Tibial nerve (tissue), 4 donors: ENCODE results near the gene CENPP. TPM values are rescaled to one million over a fixed set of nuclear protein-coding genes. Genes with fewer than 3 reads are reported as not detected.

Source experiments
- DNase-seq, 2 donors: peaks; one replicate each; pipeline ENCODE4 v3.0.0-alpha.2; 2019; ENCODE audit warnings: low spot score in 2 of 2
- H3K27ac ChIP-seq, 4 donors: fragments of 200-600 bp; sonication (generic) in 3 of 4; one replicate each; pipeline ENCODE4 v1.5.1; 2017 to 2019; ENCODE audit warnings: mild to moderate bottlenecking in 1 of 4
- H3K27me3 ChIP-seq, 2 donors: fragments of 200-600 bp; sonication (generic) in 1 of 2; one replicate each; pipeline versions ENCODE4 v1.5.1 to v1.6.0; 2017 to 2019
- H3K36me3 ChIP-seq, 3 donors: fragments of 200-600 bp; sonication (generic); one replicate each; pipeline ENCODE4 v1.5.1; 2018 to 2019
- H3K4me1 ChIP-seq, 4 donors: fragments of 200-600 bp; sonication (generic) in 3 of 4; one replicate each; pipeline ENCODE4 v1.5.1; 2017 to 2019
- H3K4me3 ChIP-seq, 4 donors: fragments of 200-600 bp; sonication (generic) in 3 of 4; one replicate each; pipeline ENCODE4 v1.5.1; 2017 to 2019; ENCODE audit warnings: mild to moderate bottlenecking in 1 of 4, moderate library complexity in 1 of 4
- H3K9me3 ChIP-seq, 4 donors: fragments of 200-600 bp; sonication (generic) in 3 of 4; one replicate each; pipeline ENCODE4 v1.5.1; 2017 to 2019
- EP300 ChIP-seq, 2 donors: sonication (generic); formaldehyde crosslinking; IDR thresholded peaks; one replicate each; pipeline ENCODE4 v1.6.1; 2017; ENCODE audit warnings: antibody characterized with exemption in 2 of 2, mild to moderate bottlenecking in 1 of 2
- POLR2A ChIP-seq, 2 donors: fragments of 450-650 bp; IDR thresholded peaks; one replicate each; pipeline ENCODE4 v1.6.1; 2017; ENCODE audit warnings: antibody characterized with exemption in 2 of 2, mild to moderate bottlenecking in 2 of 2, moderate library complexity in 2 of 2
- WGBS, 2 donors: methylation state at CpG; one replicate each; pipeline ENCODE4 v1.1.5; 2018; 5-methylcytosine and 5-hydroxymethylcytosine counted together
- total RNA-seq, 4 donors: library from RNA; depleted of rRNA; stranded (reverse); fragments of >200 nt; gene quantifications; one replicate each; pipeline ENCODE4 v1.1.0, GENCODE V29; 2016
- TF ChIP-seq, protein P1 (sequence below), 5 experiments: fragments of 200-600 bp in 3 of 5; fragments of 450-650 bp in 2 of 5; sonication (generic) in 3 of 5; IDR thresholded peaks; one replicate each; pipeline ENCODE4 v1.5.1; 2016 to 2019; ENCODE audit warnings: antibody characterized with exemption in 5 of 5, mild to moderate bottlenecking in 3 of 5, moderate library complexity in 2 of 5

CENPP gene
- total RNA-seq, 4 donors from 2014 or later: 5.0 to 17.1 (median 6.9) TPM

DNA sequence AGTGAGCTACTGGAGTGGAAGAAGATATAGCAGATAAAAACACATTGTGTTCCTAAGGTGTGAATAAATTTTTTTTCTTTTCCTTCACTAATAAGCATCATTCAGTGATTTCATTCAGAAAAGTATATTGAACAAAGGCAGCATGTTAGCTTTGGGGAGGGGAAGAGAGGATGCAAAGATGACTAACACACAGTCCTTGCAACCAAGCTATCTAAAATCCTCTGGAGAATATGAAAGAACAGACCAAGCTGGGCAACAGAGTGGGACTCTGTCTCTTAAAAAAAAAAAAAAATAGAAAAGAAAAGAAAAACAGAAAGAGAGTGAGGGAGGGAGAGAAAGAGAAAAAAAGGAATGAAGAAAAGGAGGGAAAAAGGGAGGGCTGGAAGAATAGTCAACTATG, 120.8 kb downstream of the CENPP start:
- Histone ChIP-seq H3K36me3 (no peaks in the 10 kb centered on the region), H3K27ac (no peak overlapping the region), H3K4me3 (no peak overlapping the region), H3K27me3 (no peaks in the 10 kb centered on the region), H3K4me1 (no peaks in the 10 kb centered on the region), H3K9me3 (no peaks in the 10 kb centered on the region)
- TF ChIP-seq EP300 (IDR thresholded peaks at IDR 0.05) (no peak), POLR2A (IDR thresholded peaks at IDR 0.05) (no peak)
- TF ChIP-seq, protein P1, sequence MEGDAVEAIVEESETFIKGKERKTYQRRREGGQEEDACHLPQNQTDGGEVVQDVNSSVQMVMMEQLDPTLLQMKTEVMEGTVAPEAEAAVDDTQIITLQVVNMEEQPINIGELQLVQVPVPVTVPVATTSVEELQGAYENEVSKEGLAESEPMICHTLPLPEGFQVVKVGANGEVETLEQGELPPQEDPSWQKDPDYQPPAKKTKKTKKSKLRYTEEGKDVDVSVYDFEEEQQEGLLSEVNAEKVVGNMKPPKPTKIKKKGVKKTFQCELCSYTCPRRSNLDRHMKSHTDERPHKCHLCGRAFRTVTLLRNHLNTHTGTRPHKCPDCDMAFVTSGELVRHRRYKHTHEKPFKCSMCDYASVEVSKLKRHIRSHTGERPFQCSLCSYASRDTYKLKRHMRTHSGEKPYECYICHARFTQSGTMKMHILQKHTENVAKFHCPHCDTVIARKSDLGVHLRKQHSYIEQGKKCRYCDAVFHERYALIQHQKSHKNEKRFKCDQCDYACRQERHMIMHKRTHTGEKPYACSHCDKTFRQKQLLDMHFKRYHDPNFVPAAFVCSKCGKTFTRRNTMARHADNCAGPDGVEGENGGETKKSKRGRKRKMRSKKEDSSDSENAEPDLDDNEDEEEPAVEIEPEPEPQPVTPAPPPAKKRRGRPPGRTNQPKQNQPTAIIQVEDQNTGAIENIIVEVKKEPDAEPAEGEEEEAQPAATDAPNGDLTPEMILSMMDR (IDR thresholded peaks at IDR 0.05): no peak
- DNase-seq: no peak

DNA sequence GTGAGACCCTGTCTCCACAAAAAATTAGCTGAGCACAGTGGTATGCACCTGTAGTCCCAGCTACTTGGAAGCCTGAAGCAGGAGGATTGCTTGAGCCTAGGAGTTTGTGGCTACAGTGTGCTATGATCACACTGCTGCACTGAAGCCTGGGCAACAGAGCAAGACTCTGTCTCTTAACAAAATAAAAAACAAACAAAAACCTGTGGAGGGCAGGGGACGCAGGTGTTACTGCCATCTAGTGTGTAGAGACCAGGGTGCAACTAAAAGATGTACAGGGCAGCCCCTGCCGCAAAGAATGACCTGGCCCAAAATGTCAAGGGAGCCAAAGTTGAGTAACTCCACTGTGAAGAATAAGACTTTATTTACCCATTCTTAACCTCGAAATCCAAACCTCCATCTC, 129.5 kb downstream of the CENPP start:
- DNase-seq: no peak
- H3K4me3 ChIP-seq: no peak overlapping the region
- 78 to 87% methylated on average over 3 of the region's 3 CpGs for WGBS, 2 donors
- TF ChIP-seq, protein P1 (IDR thresholded peaks at IDR 0.05): no peak
- TF ChIP-seq EP300 (IDR thresholded peaks at IDR 0.05) (no peak), POLR2A (IDR thresholded peaks at IDR 0.05) (no peak)
- no peak overlapping the region for H3K27ac ChIP-seq
- no peaks in the 10 kb centered on the region for H3K36me3 ChIP-seq
- no peaks in the 10 kb centered on the region for H3K27me3 ChIP-seq
- no peaks in the 10 kb centered on the region for H3K9me3 ChIP-seq
- H3K4me1 ChIP-seq: no peaks in the 10 kb centered on the region

DNA sequence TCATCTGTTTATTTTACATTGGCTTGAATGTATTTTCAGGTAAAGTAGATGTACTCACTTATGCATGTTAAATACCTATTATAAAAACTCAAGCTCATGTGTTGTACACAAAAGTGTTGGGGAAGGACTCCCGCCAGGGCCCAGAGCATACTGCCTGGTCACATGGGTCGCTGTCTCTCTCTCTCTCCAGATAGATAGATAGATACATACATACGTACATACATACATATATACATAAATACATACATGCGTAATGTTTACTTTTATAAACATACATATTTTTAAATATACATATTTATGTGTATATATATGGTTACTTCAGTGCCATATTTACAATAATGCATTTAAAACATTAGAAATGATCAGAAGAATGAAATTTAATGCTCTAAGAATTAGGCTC, 131.8 kb downstream of the CENPP start:
- H3K36me3 ChIP-seq: no peaks in the 10 kb centered on the region
- DNase-seq: no peak
- no peaks in the 10 kb centered on the region for H3K27me3 ChIP-seq
- H3K4me1 ChIP-seq: no peaks in the 10 kb centered on the region
- TF ChIP-seq, protein P1 (IDR thresholded peaks at IDR 0.05): no peak
- TF ChIP-seq POLR2A (IDR thresholded peaks at IDR 0.05) (no peak), EP300 (IDR thresholded peaks at IDR 0.05) (no peak)
- no peak overlapping the region for H3K4me3 ChIP-seq
- no peak overlapping the region for H3K27ac ChIP-seq
- 91 to 94% methylated on average over 4 of the region's 4 CpGs for WGBS, 2 donors
- no peaks in the 10 kb centered on the region for H3K9me3 ChIP-seq

DNA sequence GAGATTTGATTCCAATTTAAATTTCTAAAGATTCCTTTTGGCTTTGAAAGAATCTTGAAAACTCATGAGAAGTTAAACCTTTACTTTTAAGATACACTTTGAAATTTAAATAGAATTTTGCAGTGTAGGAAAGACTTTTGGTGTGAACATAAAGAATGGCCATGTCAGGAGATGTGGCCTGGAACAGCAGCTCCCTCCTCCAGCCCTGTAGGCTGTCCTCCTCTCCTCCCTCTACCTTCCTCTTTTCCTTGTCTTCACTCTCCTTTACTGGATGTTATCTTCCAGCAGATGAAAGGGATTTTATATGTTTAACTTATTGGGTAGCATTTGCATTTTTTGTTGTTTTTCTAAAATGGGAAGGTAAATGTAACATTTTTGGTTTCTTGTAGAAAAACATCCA, 137.6 kb downstream of the CENPP start:
- H3K27ac ChIP-seq: peak overlapping the region in 2 of 4 donors; percentile 20 to 29
- no peak overlapping the region for H3K4me3 ChIP-seq
- DNase-seq: no peak
- no peaks in the 10 kb centered on the region for H3K36me3 ChIP-seq
- peaks cover 0 to 5% (median 0%) of the 10 kb centered on the region in 4 donors for H3K4me1 ChIP-seq
- no peaks in the 10 kb centered on the region for H3K27me3 ChIP-seq
- no peak for TF ChIP-seq POLR2A (IDR thresholded peaks at IDR 0.05)
- TF ChIP-seq, protein P1 (IDR thresholded peaks at IDR 0.05): no peak
- TF ChIP-seq EP300 (IDR thresholded peaks at IDR 0.05): no peak
- H3K9me3 ChIP-seq: no peaks in the 10 kb centered on the region

DNA sequence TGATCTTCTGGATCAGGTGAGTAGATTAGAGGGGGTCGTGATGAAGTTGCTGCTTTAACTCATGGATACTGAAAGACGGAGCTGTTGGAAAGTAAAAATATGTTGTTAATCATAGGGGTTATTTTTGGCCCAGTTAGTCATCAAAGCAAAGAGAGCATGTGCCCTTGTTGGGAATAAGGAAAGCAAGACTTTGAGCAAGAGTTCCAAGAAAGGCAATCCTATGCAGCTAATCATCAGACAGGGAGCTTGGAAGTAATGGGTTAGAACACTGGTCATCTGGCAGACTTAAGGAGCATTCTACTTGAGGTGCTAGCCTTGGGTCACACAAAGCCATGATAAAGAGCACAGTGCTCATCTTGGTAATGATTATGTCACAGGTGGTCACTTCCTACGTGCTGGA, 138.2 kb downstream of the CENPP start:
- DNase-seq: no peak
- TF ChIP-seq POLR2A (IDR thresholded peaks at IDR 0.05) (no peak), EP300 (IDR thresholded peaks at IDR 0.05) (peak in 1 of 2 donors; percentile 61)
- TF ChIP-seq, protein P1 (IDR thresholded peaks at IDR 0.05): no peak
- no peaks in the 10 kb centered on the region for H3K27me3 ChIP-seq
- H3K9me3 ChIP-seq: no peaks in the 10 kb centered on the region
- peak overlapping the region in 2 of 4 donors; percentile 49 to 68 for H3K27ac ChIP-seq
- WGBS, 2 donors: 63 to 69% methylated on average over 3 of the region's 3 CpGs
- no peak overlapping the region for H3K4me3 ChIP-seq
- peaks cover 0 to 5% (median 0%) of the 10 kb centered on the region in 4 donors for H3K4me1 ChIP-seq
- H3K36me3 ChIP-seq: no peaks in the 10 kb centered on the region
